Dedifferentiated amniotic fluid mesenchymal stem cell (primary cell): ENCODE data around the gene SLC39A11.
"Not testable (repeated sequence)": the region's sequence is repeated elsewhere in the genome, so short reads cannot be mapped to it uniquely, and the experiment has no call there.

Experiments used
- DNase-seq: peaks from one replicate; pipeline ENCODE4 v3.0.0-alpha.2; 2016; ENCODE audit errors: extremely low spot score

SLC39A11 gene

GRCh38 chr17:73007407-73007806 lies 85.1 kb downstream of the SLC39A11 start:
- no peak for DNase-seq

- no peak for DNase-seq
These were observed 87.1 kb downstream of the SLC39A11 start for GRCh38 chr17:73005360-73005759.

DNA sequence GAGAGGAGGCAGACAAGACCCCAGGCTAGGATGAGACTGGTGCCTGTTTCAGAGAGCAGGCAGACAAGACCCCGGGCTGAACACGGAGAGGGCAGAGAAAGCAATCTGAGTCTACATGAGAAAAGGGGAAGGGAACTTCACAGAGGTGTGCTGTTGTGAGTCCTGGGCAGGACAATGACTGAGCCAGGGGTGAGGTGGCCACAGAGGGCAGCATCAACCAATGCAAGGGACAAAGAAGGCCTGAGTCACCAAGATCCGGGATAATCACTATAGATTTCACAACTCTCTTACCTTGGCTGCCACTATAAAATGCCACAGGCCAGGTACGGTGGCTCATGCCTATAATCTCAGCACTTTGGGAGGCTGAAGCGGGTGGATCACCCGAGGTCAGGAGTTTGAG lies 89.0 kb downstream of the SLC39A11 start:
- DNase-seq = no peak

DNA sequence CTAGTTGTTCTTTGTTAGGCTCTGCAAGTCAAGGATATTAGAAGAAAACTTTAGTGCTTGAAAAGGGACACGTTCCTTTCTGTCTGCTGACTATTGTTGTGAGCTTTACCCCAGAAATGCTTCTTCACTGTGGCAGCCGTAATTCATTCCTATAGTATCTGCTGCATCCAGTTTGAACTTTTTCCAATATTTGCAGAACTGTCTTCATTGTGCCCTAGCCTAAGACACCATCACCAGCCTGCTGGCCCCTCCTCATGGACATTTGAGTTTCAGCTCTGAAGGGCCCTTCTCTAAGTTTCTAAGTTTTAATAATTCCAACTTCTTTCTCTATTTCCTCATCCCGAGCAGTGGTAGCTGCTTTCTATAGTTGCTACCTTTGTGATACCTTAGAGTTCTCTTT lies 91.7 kb downstream of the SLC39A11 start:
- DNase-seq = no peak

GRCh38 chr17:72999474-72999873 lies 93.0 kb downstream of the SLC39A11 start:
- DNase-seq = not testable (repeated sequence)

GRCh38 chr17:72998343-72998742 lies 94.1 kb downstream of the SLC39A11 start:
- DNase-seq = no peak

DNA sequence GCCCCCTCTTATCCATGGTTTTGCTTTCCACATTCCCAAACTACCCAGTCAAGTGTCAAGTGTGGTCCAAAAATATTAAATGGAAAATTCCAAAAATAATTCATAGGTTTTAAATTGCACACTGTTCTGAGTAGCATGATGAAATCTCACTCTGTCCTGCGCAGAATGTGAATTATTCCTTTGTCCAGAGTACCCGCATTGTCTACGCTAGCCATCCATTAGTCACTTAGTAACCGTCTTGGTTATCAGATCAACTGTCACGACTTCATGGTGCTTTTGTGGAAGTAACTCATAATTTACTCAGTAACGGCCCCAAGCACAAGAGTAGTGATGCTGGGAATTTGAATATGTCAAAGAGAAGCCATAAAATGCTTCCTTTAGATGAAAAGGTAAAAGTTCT lies 94.9 kb downstream of the SLC39A11 start:
- DNase-seq = no peak

DNA sequence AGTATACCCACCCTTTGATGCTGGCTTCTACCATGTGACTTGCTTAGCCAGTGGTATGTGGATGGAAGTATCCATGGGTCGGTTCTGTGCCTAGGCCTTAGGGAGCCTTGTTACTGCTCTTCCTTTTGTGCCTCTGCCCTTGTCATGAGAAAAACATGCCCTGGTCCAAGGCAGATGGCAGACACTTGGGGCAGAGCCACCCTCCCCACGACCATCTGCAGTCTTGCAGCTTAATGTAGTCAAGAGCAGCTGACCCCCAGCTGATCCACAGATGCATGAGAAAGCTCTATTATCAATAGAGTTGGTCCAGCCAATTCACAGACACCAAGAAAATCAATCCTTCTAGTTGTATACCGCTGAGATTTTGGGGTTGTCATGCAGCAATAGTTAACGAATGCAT lies 95.7 kb downstream of the SLC39A11 start:
- no peak for DNase-seq

DNA sequence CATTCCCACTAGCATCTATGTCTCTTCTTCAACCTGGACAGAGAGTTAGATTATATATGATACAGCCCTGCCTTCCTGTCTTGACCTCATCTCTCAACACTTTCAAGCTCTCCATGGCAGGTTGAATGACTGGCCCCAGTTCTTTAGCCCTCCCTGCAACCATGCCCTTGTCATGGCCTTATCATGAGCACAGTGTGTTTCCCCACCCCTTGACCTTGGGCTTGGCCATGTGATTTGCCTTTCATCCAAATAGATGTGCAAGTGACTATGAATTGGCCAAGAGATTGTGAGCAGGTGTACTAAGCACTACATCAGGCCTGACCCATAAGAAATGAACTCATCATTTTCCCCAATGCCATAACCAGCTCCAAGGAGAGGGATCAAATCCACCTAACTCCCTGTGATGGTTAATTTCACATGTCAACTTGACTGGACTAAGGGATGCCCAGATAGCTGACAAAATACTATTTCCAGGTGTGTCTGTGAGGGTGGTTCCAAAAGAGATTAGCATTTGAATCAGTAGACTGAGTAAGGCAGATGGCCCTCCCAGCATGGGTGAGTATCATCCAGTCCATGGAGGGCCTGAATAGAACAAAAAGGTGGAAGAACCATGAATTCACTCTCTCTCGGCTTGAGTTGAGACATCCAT lies 97.4 kb downstream of the SLC39A11 start:
- DNase-seq = no peak

GRCh38 chr17:72992783-72993467 lies 99.6 kb downstream of the SLC39A11 start:
- not testable (repeated sequence) for DNase-seq

GRCh38 chr17:72991651-72992050 lies 100.8 kb downstream of the SLC39A11 start:
- DNase-seq = no peak

DNA sequence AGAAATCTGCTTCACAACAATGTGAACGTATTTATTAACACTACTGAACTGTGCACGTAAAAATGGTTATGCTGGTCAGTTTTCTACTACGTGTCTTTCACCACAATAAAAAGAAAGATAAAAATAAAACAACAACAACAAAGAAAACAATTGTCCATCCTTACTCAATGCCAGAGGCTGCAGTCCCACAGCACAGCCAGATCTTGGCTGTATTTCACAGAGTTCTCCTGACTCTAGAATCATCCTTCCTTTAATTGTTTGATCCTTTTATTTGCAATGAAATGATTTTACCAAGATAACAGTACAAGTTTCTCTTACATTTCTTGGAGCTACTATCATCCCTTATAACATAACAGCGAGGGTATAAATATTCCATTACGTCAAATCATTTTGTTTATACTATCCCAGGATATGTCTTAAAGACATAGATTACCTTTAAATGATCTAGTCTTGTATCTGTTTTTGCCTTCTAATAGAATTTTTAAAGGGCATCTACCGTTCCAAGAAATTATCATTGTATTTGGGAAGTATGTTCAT lies 103.3 kb downstream of the SLC39A11 start:
- no peak for DNase-seq

DNA sequence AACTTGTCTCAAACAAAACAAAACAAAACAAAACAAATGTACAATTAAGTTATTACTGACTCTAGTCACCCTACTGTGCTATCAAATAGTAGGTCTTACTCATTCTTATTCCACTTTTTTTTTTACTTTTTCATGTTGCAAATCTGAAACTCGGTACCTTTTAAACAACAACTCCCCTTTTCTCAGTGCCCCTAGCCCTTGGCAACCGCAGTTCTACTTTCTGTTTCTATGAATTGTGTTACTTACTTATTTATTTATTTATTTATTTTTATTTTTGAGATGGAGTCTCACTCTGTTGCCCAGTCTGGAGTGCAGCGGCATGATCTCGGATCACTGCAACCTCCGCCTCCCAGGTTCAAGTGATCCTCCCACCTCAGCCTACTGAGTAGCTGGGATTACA lies 104.0 kb downstream of the SLC39A11 start:
- DNase-seq = no peak

DNA sequence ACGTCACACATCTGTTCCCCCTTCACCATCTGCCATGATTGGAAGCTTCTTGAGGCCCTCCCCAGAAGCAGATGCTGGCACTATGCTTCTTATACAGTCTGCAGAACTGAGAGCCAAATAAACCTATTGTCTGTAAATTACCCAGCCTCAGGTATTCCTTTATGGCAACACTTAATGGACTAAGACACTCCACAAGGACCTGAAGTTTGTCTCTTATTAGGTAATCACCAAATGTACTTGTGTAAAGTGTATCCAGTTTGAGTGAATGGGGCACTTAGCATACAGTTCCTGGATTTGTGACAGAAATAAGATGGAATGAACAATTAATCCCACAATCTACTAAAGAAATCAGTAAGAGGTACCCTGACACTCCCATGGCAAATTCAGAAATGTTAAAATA lies 105.3 kb downstream of the SLC39A11 start:
- no peak for DNase-seq

DNA sequence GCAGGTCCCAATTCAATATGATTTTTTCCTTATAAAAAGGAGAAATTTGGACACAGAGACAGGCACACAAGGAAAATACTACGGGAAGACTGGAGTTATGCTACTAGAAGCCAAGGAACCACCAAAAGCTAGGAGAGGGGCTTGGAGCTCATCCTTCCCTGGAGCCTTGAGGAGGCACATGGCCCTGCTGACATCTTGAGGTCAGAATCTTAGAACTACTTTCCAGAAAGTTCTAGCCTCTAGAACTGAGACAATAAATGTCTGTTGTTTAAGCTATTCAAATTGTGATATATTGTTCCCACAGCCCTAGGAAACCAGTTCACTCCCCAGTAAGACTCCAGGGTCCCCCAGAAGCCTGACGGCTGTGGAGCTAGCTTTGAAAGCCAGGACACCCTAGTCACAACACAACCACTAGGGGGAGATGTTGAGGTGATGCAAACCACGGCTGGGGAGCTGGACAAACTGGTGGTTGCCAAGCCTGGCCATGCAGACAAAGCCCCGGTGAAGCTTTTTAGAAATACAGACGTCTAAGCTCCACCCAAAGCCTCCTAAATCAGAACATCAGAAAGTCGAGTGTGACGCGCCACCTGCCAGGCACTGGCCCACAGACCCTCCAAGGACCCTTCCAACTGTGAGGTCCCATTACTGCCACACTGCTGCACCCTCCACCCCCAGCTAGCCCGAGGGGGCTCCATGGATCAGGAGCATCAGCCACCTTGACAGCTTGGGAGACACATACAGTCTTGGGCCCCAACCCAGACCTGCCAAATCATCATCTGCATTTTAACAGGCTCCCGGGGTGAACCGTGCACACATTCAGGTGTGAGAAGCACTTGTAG lies 106.4 kb downstream of the SLC39A11 start:
- DNase-seq = peak; percentile 47

DNA sequence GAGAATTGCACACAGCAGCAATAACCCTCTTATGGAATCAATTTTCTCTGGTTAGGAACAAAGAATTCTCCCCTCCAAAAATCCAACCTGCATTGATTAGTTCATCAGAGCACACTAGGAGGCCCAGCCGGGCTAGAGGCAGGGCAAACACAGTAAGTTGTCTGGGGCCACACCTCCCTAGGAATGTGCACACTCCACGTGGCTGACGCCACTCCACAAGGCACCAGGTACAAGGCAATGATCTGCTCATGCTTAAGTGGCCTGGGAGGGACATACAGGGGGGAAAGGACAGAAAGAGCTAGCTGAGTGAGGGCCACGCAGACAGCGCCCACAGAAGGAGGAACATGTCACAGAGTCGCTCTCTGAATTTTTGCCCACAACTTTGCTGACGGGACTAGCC lies 107.6 kb downstream of the SLC39A11 start:
- no peak for DNase-seq

DNA sequence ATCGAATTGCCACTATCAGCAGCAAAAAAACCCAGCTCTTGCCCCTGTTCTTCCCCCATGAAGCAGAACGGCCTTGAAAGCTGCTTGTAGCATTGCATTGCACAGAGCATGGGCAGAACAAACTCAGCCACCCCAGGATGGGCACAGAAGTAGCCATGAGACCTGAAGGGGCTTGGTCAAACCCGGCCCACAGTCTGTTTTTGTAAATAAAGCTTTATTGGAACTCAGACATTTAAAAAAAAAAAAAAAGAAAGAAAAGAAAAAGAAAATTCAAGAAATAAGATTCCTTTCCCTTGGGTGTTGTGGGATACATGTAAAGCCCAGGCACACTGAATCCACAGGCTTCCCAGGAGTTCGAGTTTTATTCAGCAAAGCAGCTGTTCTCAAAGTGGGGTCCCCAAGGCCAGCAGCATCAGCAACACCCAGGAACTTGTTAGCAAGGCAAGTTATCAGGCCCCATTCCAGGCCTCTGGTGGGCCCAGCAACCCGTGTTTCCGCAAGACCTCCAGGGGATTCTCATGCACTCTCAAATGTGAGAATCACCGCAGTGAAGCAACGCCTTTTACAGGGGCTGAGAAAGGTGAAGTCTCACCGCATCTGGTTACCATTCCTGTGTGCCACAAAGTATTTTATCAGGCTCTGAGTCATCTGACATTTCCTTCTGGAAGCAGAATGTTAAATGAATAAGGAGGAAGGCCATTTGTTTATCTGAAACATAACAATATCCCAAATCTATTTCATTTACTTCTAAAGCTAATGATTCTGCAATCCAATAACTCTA lies 108.2 kb downstream of the SLC39A11 start:
- no peak for DNase-seq

DNA sequence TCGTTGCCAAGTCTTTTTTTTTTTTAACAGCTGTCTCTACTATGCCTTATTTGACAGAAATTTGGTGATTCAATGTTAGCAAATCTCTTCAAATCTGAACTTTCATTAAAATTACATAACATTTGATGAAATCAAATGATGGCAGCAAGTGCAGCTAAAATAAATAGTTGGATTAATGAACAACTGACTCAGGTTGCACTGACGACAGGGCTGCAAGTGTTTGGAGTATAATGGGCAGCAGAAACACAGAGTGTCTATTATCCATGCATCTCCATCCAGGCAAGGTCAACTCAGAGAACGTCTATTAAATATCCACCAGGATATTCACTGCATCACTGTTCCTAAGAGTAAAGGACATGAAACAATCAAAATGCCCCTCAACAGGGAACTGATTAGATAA lies 109.8 kb downstream of the SLC39A11 start:
- DNase-seq = no peak

GRCh38 chr17:72978593-72979218 lies 113.8 kb downstream of the SLC39A11 start:
- DNase-seq = no peak

DNA sequence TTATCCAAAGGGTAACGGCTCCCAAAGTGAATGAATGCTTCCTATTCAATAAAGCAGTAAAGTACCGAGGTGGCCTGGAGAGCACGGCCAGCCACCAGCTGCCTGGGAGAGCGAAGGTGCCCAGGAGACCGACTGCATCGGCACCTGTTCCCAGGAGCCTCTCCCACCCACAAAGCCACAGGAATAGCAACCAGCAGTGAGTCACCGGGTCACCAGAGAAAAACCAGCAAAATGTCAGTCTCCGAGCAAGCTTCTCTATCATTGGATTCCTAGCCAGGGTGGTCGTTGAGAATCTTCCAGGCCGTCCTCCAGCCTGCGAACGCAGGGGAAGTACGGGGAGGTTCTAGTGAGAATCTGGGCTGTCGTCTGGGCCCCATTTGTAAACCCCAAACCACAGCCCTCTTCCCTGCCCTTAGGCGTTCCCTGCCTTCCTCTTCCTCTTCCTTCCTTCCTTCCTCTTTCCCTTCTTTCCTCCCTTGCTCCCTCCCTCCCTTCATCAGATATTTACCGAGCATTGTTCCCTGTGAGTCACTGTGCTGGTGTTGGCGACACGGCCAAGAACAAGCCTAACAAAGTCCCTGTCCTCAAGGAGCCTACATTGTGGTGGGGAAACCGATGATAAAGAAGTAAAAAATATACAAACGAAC lies 114.6 kb downstream of the SLC39A11 start:
- DNase-seq = no peak
